GM19455 (cell line): ENCODE measurements around the gene MAGOH.

Experiments
- ATAC-seq: cut with Tn5 transposase; IDR thresholded peaks from one replicate; pipeline ENCODE4 v1.9.1; 2021; ENCODE audit not compliant: unreplicated experiment

Gene MAGOH

GRCh38 chr1:53270873-53271272 is 32.6 kb upstream of the MAGOH start:
- ATAC-seq, result no peak

DNA sequence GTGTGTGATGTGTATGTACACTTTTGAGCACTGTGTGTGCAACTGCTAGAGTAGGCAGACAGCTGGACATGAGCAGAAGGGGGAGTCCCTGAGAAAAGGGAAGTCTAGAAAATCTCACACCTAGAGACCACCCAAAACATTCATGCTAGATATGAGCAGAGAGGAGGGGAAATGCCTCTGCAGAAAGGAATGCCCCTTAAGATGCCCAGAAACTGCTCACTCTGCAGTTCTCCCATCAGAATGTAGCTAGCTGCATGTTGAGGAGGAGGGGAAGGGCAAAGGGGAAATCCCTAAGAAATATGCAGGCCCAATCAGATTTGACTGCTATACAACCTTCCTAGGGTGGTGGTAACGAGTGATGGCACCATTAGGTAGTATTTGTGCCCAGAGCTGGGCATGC is 31.8 kb upstream of the MAGOH start:
- no peak for ATAC-seq

- ATAC-seq, result no peak
Observed at GRCh38 chr1:53267761-53268160, 29.4 kb upstream of the MAGOH start.

- no peak for ATAC-seq
Observed at GRCh38 chr1:53266038-53266437, 27.7 kb upstream of the MAGOH start.

DNA sequence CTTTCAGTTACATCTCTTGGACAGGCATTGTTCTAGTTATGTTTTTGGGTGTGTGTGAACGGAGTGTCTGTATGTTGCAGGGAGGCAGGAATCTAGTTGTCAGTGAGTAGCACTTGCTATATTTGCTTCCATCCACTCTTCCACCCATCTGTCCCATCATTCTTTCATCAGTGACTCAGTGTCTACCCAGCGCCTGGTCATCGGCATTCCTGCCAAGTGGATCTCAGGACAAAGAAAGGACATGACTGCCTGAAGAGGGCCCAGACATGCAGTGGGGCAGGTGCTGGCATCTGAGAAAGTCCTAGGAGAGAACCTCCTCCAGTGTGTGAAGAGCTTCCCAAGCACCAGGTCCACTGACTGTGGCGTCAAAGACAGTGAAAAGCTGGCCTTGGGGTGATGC is 27.3 kb upstream of the MAGOH start:
- ATAC-seq, result no peak

GRCh38 chr1:53264048-53264447 is 25.7 kb upstream of the MAGOH start:
- no peak for ATAC-seq

GRCh38 chr1:53262000-53262399 is 23.7 kb upstream of the MAGOH start:
- no peak for ATAC-seq

DNA sequence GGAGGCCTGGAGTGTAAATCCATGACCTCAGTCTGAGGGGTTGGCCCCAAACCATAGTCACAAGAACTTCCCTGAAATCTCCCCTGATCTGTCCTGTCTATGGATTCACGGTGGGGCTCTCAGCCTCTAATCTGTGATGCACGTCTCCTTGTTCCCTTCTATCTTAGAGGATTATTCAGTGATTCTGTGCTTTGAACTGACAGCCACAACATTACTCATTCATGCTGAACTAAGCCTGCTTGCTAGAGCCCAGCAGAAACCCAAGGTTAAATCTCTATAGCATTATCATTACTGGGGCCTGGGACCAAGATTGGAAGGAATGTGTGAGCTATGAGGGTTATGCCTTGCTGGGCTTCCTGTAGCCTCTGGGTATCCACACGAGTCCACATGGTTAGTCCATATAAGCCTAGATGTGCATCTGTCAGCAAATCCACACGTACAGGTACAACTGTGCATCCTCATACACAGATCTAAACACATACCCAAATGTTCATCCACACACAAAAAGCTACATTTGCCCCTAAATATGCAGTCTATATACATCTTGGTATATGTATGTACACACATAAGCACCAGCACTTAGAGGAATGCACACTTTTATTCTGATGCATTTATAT is 22.4 kb upstream of the MAGOH start:
- ATAC-seq, result no peak

DNA sequence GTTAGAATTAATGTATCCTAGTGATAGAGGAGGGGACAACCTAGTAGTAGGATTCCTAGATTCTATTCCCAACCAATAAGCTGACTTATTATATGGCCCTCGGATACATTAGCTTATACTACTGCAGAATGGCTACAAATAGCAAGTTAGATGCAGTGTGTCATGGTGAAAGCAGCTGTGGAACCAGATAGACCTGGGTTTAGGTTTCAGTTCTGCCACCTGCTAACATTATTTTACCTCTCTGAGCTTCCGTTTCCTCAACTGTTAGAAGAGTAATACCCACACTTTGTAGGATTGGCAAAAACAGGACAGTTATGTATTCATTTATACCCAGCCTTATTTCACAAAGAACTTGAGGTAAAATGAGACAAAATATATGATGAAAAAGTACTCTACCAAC is 21.6 kb upstream of the MAGOH start:
- ATAC-seq, result no peak

- ATAC-seq, result no peak
Observed at GRCh38 chr1:53258216-53258615, 19.9 kb upstream of the MAGOH start.

GRCh38 chr1:53257454-53258081 is 19.2 kb upstream of the MAGOH start:
- ATAC-seq, result no peak

- ATAC-seq, result no peak
Observed at GRCh38 chr1:53256511-53257453, 18.5 kb upstream of the MAGOH start.

DNA sequence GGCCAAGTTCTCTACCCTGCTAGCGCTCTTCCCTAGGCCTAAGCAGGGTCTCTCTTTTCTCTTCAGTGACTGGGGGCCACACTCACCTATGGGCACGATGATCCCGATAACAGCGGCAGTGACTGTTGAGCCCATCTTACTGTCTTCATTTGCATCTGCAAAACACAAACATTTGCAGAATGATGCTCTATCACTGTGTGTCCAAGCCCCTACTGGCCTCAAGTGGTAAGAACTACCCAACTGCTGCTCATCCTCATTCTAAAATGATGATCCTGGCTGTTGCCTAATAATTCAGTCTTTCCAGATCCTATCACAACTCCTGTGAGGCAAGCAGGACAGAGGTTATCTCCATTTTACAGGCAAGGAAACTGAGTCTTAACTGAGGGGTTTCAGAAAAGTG is 16.7 kb upstream of the MAGOH start:
- no peak for ATAC-seq

- ATAC-seq, result no peak
Observed at GRCh38 chr1:53254011-53254640, 15.8 kb upstream of the MAGOH start.

DNA sequence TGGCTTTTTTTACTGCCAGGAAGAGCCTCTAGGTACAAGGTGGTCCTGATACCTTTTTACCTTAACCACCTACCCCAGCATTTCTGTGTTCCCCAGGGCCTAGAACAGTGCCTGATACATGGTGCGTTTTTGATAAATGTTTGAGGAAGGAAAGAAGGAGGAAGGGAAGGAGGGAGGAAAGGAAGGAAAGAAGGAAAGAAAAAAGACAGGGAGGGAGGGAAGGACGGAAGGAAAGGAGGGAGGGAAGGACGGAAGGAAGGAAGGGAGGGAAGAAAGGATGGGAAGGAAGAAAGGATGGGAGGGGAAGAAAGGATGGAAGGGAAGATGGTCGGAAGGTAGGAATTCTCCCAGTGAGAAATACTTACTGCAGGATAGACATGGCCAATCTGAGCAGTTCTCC is 12.0 kb upstream of the MAGOH start:
- ATAC-seq, result no peak

DNA sequence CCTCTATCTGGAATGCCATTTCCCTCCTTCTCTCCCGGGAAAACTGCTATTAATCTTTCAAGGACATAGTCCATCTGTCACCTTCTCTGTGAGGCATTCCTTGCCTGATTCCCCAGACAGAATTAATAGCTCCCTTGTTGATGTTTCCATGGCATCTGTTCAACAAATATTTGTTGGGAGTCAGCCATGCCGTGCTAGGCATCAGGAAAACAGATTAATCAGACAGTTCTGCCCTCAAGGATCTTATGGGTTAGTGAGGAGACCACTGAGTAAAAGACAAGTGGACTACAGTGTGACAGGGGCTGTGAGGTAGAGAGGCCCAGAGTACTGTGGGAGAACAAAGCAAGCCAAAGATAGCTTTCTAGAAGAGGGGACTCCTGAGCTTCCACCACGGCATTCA is 11.4 kb upstream of the MAGOH start:
- no peak for ATAC-seq

DNA sequence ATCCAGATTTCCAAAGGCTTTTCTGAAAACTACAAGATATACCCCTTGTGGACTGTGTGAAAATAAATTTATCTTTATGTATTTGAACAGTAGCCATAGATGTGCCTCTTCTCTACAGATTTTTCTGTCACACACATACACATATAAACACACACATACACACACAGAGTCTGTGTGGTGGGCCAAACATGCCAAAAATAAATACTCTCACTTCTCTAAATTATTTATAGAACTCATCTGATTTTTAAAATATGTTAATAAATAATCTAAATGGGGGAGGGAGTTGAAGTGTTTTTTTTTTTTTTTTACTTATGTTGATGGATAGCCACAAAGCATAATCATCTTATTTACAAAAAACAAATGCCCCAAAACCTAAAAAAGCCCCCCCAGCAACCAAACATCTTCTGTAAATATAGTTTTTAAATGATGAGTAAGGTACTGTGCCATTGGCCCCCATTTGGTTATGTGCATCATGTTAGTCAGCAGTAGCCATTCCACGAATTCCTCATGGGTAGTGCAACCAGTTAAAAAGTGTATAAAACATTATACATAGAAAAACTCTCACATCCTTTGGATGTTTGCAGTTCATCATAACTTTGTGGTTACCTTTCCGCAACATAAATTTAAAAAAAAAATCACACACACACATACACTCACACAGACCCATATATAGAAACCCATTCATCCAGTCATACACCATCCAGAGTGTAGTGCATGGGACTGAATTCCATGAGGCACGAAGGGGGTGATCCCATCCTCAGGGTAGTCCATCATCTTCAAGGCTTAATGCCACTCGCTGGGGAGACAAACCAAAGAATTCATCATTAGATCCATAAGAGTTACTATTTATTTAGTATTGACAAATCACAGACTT is 8.2 kb upstream of the MAGOH start:
- ATAC-seq, result no peak

DNA sequence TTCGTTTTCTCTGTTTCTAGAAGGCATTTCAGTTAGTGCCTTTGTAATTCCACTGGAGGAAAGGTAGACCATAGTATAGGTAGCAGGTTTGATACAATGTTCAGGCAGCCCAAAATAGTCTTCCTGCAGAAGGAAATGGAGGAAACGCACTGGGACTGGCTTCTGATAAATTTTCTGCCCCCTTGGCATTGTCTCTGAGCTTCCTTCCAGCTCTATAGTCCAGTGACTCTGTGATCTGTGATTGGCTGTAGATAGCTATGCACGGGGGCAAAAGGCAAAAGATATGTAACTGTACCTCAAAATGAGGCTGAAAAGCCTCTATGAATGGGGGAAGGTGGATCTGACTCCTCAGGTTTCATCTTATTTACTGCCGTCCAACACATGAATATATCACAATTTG is 5.8 kb upstream of the MAGOH start:
- no peak for ATAC-seq

DNA sequence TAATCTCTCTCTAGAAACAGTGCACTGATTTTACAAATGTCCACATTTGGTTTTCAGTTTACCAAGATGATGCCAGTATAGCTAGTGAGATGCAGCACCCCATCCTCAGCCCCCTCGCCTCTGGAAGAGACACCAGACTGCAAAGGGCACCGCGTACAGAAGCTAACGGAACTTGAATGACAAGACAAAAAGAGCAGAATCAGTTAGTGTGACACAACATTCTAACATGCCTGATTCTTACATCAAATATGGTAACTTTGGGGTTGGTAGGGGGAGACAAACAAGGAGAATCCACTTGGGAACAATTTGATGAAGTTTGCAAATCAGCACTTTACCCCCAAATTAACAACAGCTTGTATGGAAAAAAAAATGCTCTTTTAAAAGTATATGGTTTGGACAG is 4.1 kb upstream of the MAGOH start:
- no peak for ATAC-seq

GRCh38 chr1:53241828-53242227 is 3.5 kb upstream of the MAGOH start:
- ATAC-seq, result no peak

DNA sequence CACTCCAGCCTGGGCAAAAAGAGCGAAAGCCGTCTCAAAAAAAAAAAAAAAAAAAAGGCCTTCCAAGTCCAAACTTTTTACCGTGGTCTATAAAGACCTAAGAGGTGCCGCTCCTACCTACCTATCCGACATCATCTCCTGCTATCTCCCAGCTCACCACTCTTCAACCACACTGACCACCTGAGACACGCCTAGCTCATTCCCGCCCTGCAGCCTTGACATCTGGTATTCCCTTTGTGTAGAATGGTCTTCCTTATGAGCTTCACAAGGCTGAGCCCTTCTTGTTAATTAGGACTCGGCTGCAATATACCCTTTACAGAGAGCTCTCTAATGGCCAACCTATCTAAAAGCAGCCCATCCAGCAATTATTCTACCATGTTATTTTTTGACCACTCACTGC is 680 bp downstream of the MAGOH start:
- ATAC-seq, result no peak
